Stimulated activated CD4-positive, alpha-beta T cell treated with anti-CD3 and anti-CD28 coated beads, Interleukin-12 subunit alpha, Interleukin-12 subunit beta, amount 100 ng/mL, for 24 hours (primary cell): ENCODE data around the gene DHX16.

Experiments
- DNase-seq, 2 experiments: peaks; one replicate each; pipeline ENCODE4 v3.0.0-alpha.2; 2020; ENCODE audit warnings: low read depth in 2 of 2

DHX16 gene

GRCh38 chr6:30640481-30640880 is 32.3 kb downstream of the DHX16 start:
- DNase-seq, result no peak

- DNase-seq, result no peak
Measured at GRCh38 chr6:30635834-30636233, 37.0 kb downstream of the DHX16 start.

- peak; percentile 74 to 88 for DNase-seq
Measured at GRCh38 chr6:30626484-30627366, 46.1 kb downstream of the DHX16 start, which contains the start of gene ATAT1. TSS of gene ATAT1 (plus strand) at chr6:30626874.

GRCh38 chr6:30625511-30625910 is 47.3 kb downstream of the DHX16 start:
- DNase-seq, result no peak

GRCh38 chr6:30619561-30619960 is 53.2 kb downstream of the DHX16 start:
- no peak for DNase-seq

GRCh38 chr6:30618270-30618797 is 54.5 kb downstream of the DHX16 start:
- DNase-seq, result no peak

GRCh38 chr6:30617565-30618269 is 55.1 kb downstream of the DHX16 start, which contains the start of gene MRPS18B:
TSS of gene MRPS18B (plus strand) at chr6:30617840. CDS start at chr6:30617866, 26 bp downstream.
- DNase-seq, result peak; percentile 93 to 95

- DNase-seq, result peak; percentile 95 to 96
Measured at GRCh38 chr6:30616811-30617564, 55.8 kb downstream of the DHX16 start, which contains the start of gene PPP1R10. TSS of gene PPP1R10 (minus strand) at chr6:30617243. CDS start at chr6:30609944, 7,299 bp downstream.

- DNase-seq, result no peak
Measured at GRCh38 chr6:30615958-30616810, 56.6 kb downstream of the DHX16 start.

GRCh38 chr6:30615219-30615957 is 57.4 kb downstream of the DHX16 start:
- no peak for DNase-seq

GRCh38 chr6:30614843-30615218 is 58.0 kb downstream of the DHX16 start:
- peak; percentile 63 to 72 for DNase-seq

- no peak for DNase-seq
Measured at GRCh38 chr6:30614044-30614842, 58.6 kb downstream of the DHX16 start.

GRCh38 chr6:30613251-30614043 is 59.4 kb downstream of the DHX16 start:
- no peak for DNase-seq

- no peak for DNase-seq
Measured at GRCh38 chr6:30612687-30613248, 60.0 kb downstream of the DHX16 start.

- no peak for DNase-seq
Measured at GRCh38 chr6:30612213-30612612, 60.6 kb downstream of the DHX16 start.

- DNase-seq, result no peak
Measured at GRCh38 chr6:30611856-30612194, 61.0 kb downstream of the DHX16 start.

GRCh38 chr6:30611150-30611855 is 61.5 kb downstream of the DHX16 start:
- no peak for DNase-seq

GRCh38 chr6:30610065-30610464 is 62.7 kb downstream of the DHX16 start:
- DNase-seq, result no peak
